Sigmoid colon (tissue), 7 donors: ENCODE measurements around the gene NXPH4. TPM values are rescaled to one million over a fixed set of nuclear protein-coding genes. Genes with fewer than 3 reads are reported as not detected.

Experiments
- DNase-seq: peaks from one replicate; pipeline ENCODE4 v3.0.0-alpha.2; 2019
- H3K27ac ChIP-seq, 4 donors: fragments of 200-600 bp; sonication (generic); one replicate each; pipeline ENCODE4 v1.5.1; 2016 to 2019; ENCODE audit warnings: mild to moderate bottlenecking in 1 of 4
- H3K27me3 ChIP-seq, 3 donors: fragments of 200-600 bp; sonication (generic); one replicate each; pipeline ENCODE4 v1.5.1; 2019; ENCODE audit warnings: mild to moderate bottlenecking in 1 of 3
- H3K36me3 ChIP-seq, 4 donors: fragments of 200-600 bp; sonication (generic); one replicate each; pipeline ENCODE4 v1.5.1; 2016 to 2019
- H3K4me1 ChIP-seq, 4 donors: fragments of 200-600 bp; sonication (generic); one replicate each; pipeline ENCODE4 v1.5.1; 2017 to 2019
- H3K4me3 ChIP-seq, 4 donors: fragments of 200-600 bp; sonication (generic); one replicate each; pipeline ENCODE4 v1.5.1; 2017 to 2019; ENCODE audit warnings: mild to moderate bottlenecking in 2 of 4, moderate library complexity in 1 of 4
- H3K9me3 ChIP-seq, 4 donors: fragments of 200-600 bp in 3 of 4; sonication (generic) in 3 of 4; one replicate each; pipeline versions ENCODE4 v1.5.1 to v1.6.1; 2013 to 2019
- CTCF ChIP-seq, 4 experiments: fragments of 450-650 bp in 3 of 4; fragments of 200-600 bp in 1 of 4; IDR thresholded peaks; one replicate each; pipeline ENCODE4 v1.5.1; 2016 to 2019; ENCODE audit warnings: antibody characterized with exemption in 4 of 4, mild to moderate bottlenecking in 3 of 4, moderate library complexity in 2 of 4
- EP300 ChIP-seq, 4 donors: sonication (generic); formaldehyde crosslinking; IDR thresholded peaks; one replicate each; pipeline ENCODE4 v1.6.1; 2017; ENCODE audit warnings: antibody characterized with exemption in 4 of 4
- POLR2A ChIP-seq, 2 donors: fragments of 450-650 bp; IDR thresholded peaks; one replicate each; pipeline ENCODE4 v1.6.1; 2016; ENCODE audit warnings: antibody characterized with exemption in 2 of 2, mild to moderate bottlenecking in 2 of 2, moderate library complexity in 2 of 2
- POLR2AphosphoS5 ChIP-seq, 4 donors: sonication (generic); formaldehyde crosslinking; IDR thresholded peaks; one replicate each; pipeline ENCODE4 v1.6.1; 2017; ENCODE audit warnings: antibody characterized with exemption in 4 of 4
- WGBS, 2 donors: extraction: QIAGEN DNeasy Blood & Tissue Kit; methylation state at CpG; one replicate each; pipeline ENCODE4 v1.1.7; 2013; 5-methylcytosine and 5-hydroxymethylcytosine counted together
- intact Hi-C: fragments of 100-400 bp; cut with DNase I; formaldehyde crosslinking; loops from one replicate; pipeline ENCODE4 v1.15.1; 2023
- polyA plus RNA-seq, 3 donors: library from polyadenylated mRNA; stranded (reverse); fragments of 200-250 nt; gene quantifications; one replicate each; pipeline ENCODE4 v1.2.3, GENCODE V29; 2013
- total RNA-seq, 4 donors: library from RNA; depleted of rRNA; stranded (reverse); fragments of >200 nt; gene quantifications; one replicate each; pipeline ENCODE4 v1.1.0, GENCODE V29; 2016
- donor health status: healthy with polysubstance abuse.
- donor health status: Bipolar disorder and iron deficiency.
- donor health status: healthy.

The NXPH4 gene
- total and polyA plus RNA-seq, 7 donors: 0.13 TPM; not detected in 6

- H3K36me3 ChIP-seq: peaks cover 41 to 85% (median 61%) of the 10 kb centered on the region in 4 donors
- intact Hi-C loops: no loop called here
- 80 to 89% methylated on average over 9 of the region's 9 CpGs for WGBS, 2 donors
Measured at GRCh38 chr12:57176846-57177245, 39.7 kb upstream of the NXPH4 start.

GRCh38 chr12:57177354-57177753 is 39.2 kb upstream of the NXPH4 start:
- peaks cover 0 to 19% (median 7%) of the 10 kb centered on the region in 4 donors for H3K4me1 ChIP-seq
- H3K9me3 ChIP-seq: no peaks in the 10 kb centered on the region
- peaks cover 41 to 86% (median 62%) of the 10 kb centered on the region in 4 donors for H3K36me3 ChIP-seq
- intact Hi-C loops: no loop called here
- H3K4me3 ChIP-seq: no peak overlapping the region
- no peaks in the 10 kb centered on the region for H3K27me3 ChIP-seq
- TF ChIP-seq CTCF (IDR thresholded peaks at IDR 0.05): no peak
- no peak overlapping the region for H3K27ac ChIP-seq
- WGBS, 2 donors: 93 to 95% methylated on average over 16 of the region's 16 CpGs
- DNase-seq: no peak

More at GRCh38 chr12:57176846-57177245, 39.7 kb upstream of the NXPH4 start:
- H3K27me3 ChIP-seq: no peaks in the 10 kb centered on the region
- no peak for DNase-seq
- no peak overlapping the region for H3K4me3 ChIP-seq
- TF ChIP-seq POLR2A (IDR thresholded peaks at IDR 0.05): no peak
- no peak for TF ChIP-seq CTCF (IDR thresholded peaks at IDR 0.05)
- H3K27ac ChIP-seq: no peak overlapping the region
- H3K9me3 ChIP-seq: no peaks in the 10 kb centered on the region
- peaks cover 0 to 20% (median 8%) of the 10 kb centered on the region in 4 donors for H3K4me1 ChIP-seq

- H3K27me3 ChIP-seq: no peaks in the 10 kb centered on the region
- no peak for TF ChIP-seq POLR2AphosphoS5 (IDR thresholded peaks at IDR 0.05)
- H3K36me3 ChIP-seq: peaks cover 41 to 79% (median 60%) of the 10 kb centered on the region in 4 donors
- WGBS, 2 donors: 88 to 90% methylated on average over 14 of the region's 14 CpGs
- H3K4me1 ChIP-seq: peaks cover 0 to 13% (median 7%) of the 10 kb centered on the region in 4 donors
- H3K9me3 ChIP-seq: no peaks in the 10 kb centered on the region
- intact Hi-C loops: no loop called here
- no peak overlapping the region for H3K4me3 ChIP-seq
- no peak overlapping the region for H3K27ac ChIP-seq
- DNase-seq: no peak
Measured at GRCh38 chr12:57178213-57178612, 38.4 kb upstream of the NXPH4 start.

GRCh38 chr12:57179331-57180086 is 37.1 kb upstream of the NXPH4 start:
- 92 to 93% methylated on average over 27 of the region's 27 CpGs for WGBS, 2 donors
- Histone ChIP-seq H3K27me3 (no peaks in the 10 kb centered on the region), H3K9me3 (no peaks in the 10 kb centered on the region), H3K4me3 (no peak overlapping the region), H3K36me3 (peaks cover 54 to 79% (median 60%) of the 10 kb centered on the region in 4 donors), H3K4me1 (peaks cover 0 to 13% (median 7%) of the 10 kb centered on the region in 4 donors), H3K27ac (no peak overlapping the region)
- intact Hi-C loops: no loop called here
- DNase-seq: no peak
- TF ChIP-seq EP300 (IDR thresholded peaks at IDR 0.05) (no peak), CTCF (IDR thresholded peaks at IDR 0.05) (no peak), POLR2A (IDR thresholded peaks at IDR 0.05) (no peak), POLR2AphosphoS5 (IDR thresholded peaks at IDR 0.05) (no peak)

- DNase-seq: no peak
- Histone ChIP-seq H3K4me3 (no peak overlapping the region), H3K36me3 (peaks cover 63 to 84% (median 70%) of the 10 kb centered on the region in 4 donors), H3K27ac (no peak overlapping the region), H3K27me3 (no peaks in the 10 kb centered on the region), H3K4me1 (peaks cover 0 to 8% (median 4%) of the 10 kb centered on the region in 4 donors), H3K9me3 (no peaks in the 10 kb centered on the region)
- TF ChIP-seq POLR2A (IDR thresholded peaks at IDR 0.05) (no peak), POLR2AphosphoS5 (IDR thresholded peaks at IDR 0.05) (no peak), CTCF (IDR thresholded peaks at IDR 0.05) (no peak), EP300 (IDR thresholded peaks at IDR 0.05) (no peak)
- intact Hi-C loops: no loop called here
- WGBS, 2 donors: 95% methylated on average over 20 of the region's 20 CpGs
Measured at GRCh38 chr12:57180321-57180989, 36.1 kb upstream of the NXPH4 start.
